Heart left ventricle (tissue), 16 donors: ENCODE measurements around the gene SLX4. TPM values are rescaled to one million over a fixed set of nuclear protein-coding genes. Genes with fewer than 3 reads are reported as not detected.

ENCODE experiments used
- ATAC-seq, 4 donors: fragments of 200-7000 bp; cut with Tn5 transposase; one replicate each; pipeline ENCODE4 v1.9.1; 2020 to 2022; ENCODE audit warnings: moderate library complexity in 4 of 4, mild to moderate bottlenecking in 3 of 4, moderate number of reproducible peaks in 1 of 4
- DNase-seq, 5 donors: peaks; one replicate each; pipeline ENCODE4 v3.0.0-alpha.2; 2020
- H3K27ac ChIP-seq, 12 donors: fragments of 200-600 bp; sonication (generic) in 4 of 12; one replicate each; pipeline versions ENCODE4 v1.5.0 to v1.8.0; 2016 to 2022; ENCODE audit warnings: mild to moderate bottlenecking in 2 of 12
- H3K27me3 ChIP-seq, 9 donors: fragments of 200-600 bp; sonication (generic) in 2 of 9; one replicate each; pipeline versions ENCODE4 v1.5.1 to v1.8.0; 2016 to 2022; ENCODE audit warnings: mild to moderate bottlenecking in 3 of 9
- H3K36me3 ChIP-seq, 9 donors: fragments of 200-600 bp; sonication (generic) in 2 of 9; one replicate each; pipeline versions ENCODE4 v1.5.0 to v1.8.0; 2018 to 2022; ENCODE audit warnings: mild to moderate bottlenecking in 2 of 9
- H3K4me1 ChIP-seq, 12 donors: fragments of 200-600 bp; sonication (generic) in 4 of 12; one replicate each; pipeline versions ENCODE4 v1.5.0 to v1.8.0; 2016 to 2022; ENCODE audit warnings: mild to moderate bottlenecking in 3 of 12
- H3K4me3 ChIP-seq, 12 donors: fragments of 200-600 bp; sonication (generic) in 4 of 12; one replicate each; pipeline versions ENCODE4 v1.5.0 to v1.8.0; 2017 to 2022; ENCODE audit warnings: mild to moderate bottlenecking in 9 of 12, moderate library complexity in 4 of 12
- H3K9me3 ChIP-seq, 12 donors: fragments of 200-600 bp; sonication (generic) in 4 of 12; one replicate each; pipeline versions ENCODE4 v1.5.0 to v1.8.0; 2016 to 2022; ENCODE audit warnings: mild to moderate bottlenecking in 1 of 12
- CTCF ChIP-seq, 12 donors: fragments of 200-600 bp; sonication (generic) in 4 of 12; IDR thresholded peaks; one replicate each; pipeline versions ENCODE4 v1.5.0 to v1.8.0; 2018 to 2022; ENCODE audit warnings: antibody characterized with exemption in 12 of 12, mild to moderate bottlenecking in 5 of 12
- POLR2A ChIP-seq, 2 donors: fragments of 450-650 bp; IDR thresholded peaks; one replicate each; pipeline ENCODE4 v1.6.1; 2017; ENCODE audit warnings: antibody characterized with exemption in 2 of 2, mild to moderate bottlenecking in 2 of 2, moderate library complexity in 2 of 2
- WGBS, 4 donors: extraction: QIAGEN DNeasy Blood & Tissue Kit in 2 of 4; methylation state at CpG; one replicate each; pipeline versions ENCODE4 v1.1.5 to v1.1.7; 2013 to 2018; 5-methylcytosine and 5-hydroxymethylcytosine counted together
- intact Hi-C, 10 donors: fragments of 100-400 bp; cut with DNase I; formaldehyde crosslinking; loops; one replicate each; pipeline versions ENCODE4 v1.11.1 to v1.14.2; 2022
- polyA plus RNA-seq, 2 donors: library from polyadenylated mRNA; stranded (reverse); fragments of 200-250 nt; gene quantifications; one replicate each; pipeline ENCODE4 v1.2.3, GENCODE V29; 2013
- total RNA-seq, 9 donors: library from RNA; depleted of rRNA in 2 of 9; stranded (reverse); fragments of >200 nt in 2 of 9; fragmentation: NEBNext Ultra II Directional in 3 of 9; extraction: Animal tissue kit (Norgen Biotek cat#: 25700) in 3 of 9; gene quantifications; one replicate each; pipeline versions ENCODE4 v1.1.0 to v1.2.4, GENCODE V29; 2016 to 2023
- donor health status: ischemic (EF 13 %, LVEDD 7.1; RV severe dilation, severe dysfunction).
- donor health status: healthy with polysubstance abuse.
- donor health status: DM: no; HTN: yes; CAD: no.
- donor health status: DM: no; HTN: no; CAD: no.
- donor health status: ischemic (EF 25% LVEDD 6.9; RV normal size, moderate dysfunction).
- donor health status: ischemic (EF 25% LVEDD 5.7; RV mildly dilated, moderate dysfunction).
- donor health status: healthy.
- donor health status: DM: yes; HTN: yes; CAD: no.
- donor health status: ischemic (EF 35%, LVEDD 5.7; RV mildly dilated, moderate dysfunction).
- donor health status: nonischemic (EF 11% LVEDD 7.7; RV severe dilation, severe dysfunction).
- donor health status: DM: yes; HTN: yes; CAD: no.
- donor health status: PGD.
- donor health status: ischemic (EF 29% LVEDD 5.4; RV normal size, mild dysfunction).
- donor health status: nonischemic (EF 23%, LVEDD 6.1; RV moderate dilation, normal function).

SLX4 gene
- total and polyA plus RNA-seq, 11 donors, result 2.0 to 4.7 (median 3.1) TPM

GRCh38 chr16:3608069-3608468 is 3.3 kb downstream of the SLX4 start:
- Histone ChIP-seq H3K9me3 (no peaks in the 10 kb centered on the region), H3K27ac (no peak overlapping the region), H3K4me3 (no peak overlapping the region), H3K36me3 (peaks cover 0 to 32% (median 13%) of the 10 kb centered on the region in 9 donors), H3K27me3 (no peaks in the 10 kb centered on the region), H3K4me1 (peaks cover 0 to 29% (median 19%) of the 10 kb centered on the region in 12 donors)
- intact Hi-C loops, result no loop called here
- 93 to 96% (median 94%) methylated on average over 5 of the region's 5 CpGs for WGBS, 4 donors
- DNase-seq (no peak), ATAC-seq (no peak)
- TF ChIP-seq CTCF (IDR thresholded peaks at IDR 0.05) (no peak), POLR2A (IDR thresholded peaks at IDR 0.05) (no peak)

GRCh38 chr16:3607634-3608033 is 3.8 kb downstream of the SLX4 start:
- WGBS, 4 donors, result 89 to 93% (median 91%) methylated on average over 2 of the region's 2 CpGs
- H3K4me3 ChIP-seq, result no peak overlapping the region
- H3K27me3 ChIP-seq, result no peaks in the 10 kb centered on the region
- no peak for TF ChIP-seq POLR2A (IDR thresholded peaks at IDR 0.05)
- TF ChIP-seq CTCF (IDR thresholded peaks at IDR 0.05), result no peak
- H3K36me3 ChIP-seq, result peaks cover 0 to 34% (median 15%) of the 10 kb centered on the region in 9 donors
- intact Hi-C loops, result no loop called here
- no peak overlapping the region for H3K27ac ChIP-seq
- no peak for DNase-seq
- peaks cover 0 to 25% (median 15%) of the 10 kb centered on the region in 12 donors for H3K4me1 ChIP-seq
- H3K9me3 ChIP-seq, result no peaks in the 10 kb centered on the region
- ATAC-seq, result no peak

- intact Hi-C loops, result no loop called here
- H3K27me3 ChIP-seq, result no peaks in the 10 kb centered on the region
- H3K4me3 ChIP-seq, result no peak overlapping the region
- no peak for ATAC-seq
- TF ChIP-seq POLR2A (IDR thresholded peaks at IDR 0.05) (no peak), CTCF (IDR thresholded peaks at IDR 0.05) (no peak)
- WGBS, 4 donors, result 91 to 95% (median 93%) methylated on average over 7 of the region's 7 CpGs
- peaks cover 0 to 20% (median 11%) of the 10 kb centered on the region in 12 donors for H3K4me1 ChIP-seq
- H3K27ac ChIP-seq, result no peak overlapping the region
- no peak for DNase-seq
- no peaks in the 10 kb centered on the region for H3K9me3 ChIP-seq
- peaks cover 0 to 39% (median 15%) of the 10 kb centered on the region in 9 donors for H3K36me3 ChIP-seq
Observed at GRCh38 chr16:3607161-3607560, 4.2 kb downstream of the SLX4 start.

- DNase-seq (no peak), ATAC-seq (no peak)
- Histone ChIP-seq H3K27ac (no peak overlapping the region), H3K9me3 (no peaks in the 10 kb centered on the region), H3K4me3 (no peak overlapping the region), H3K4me1 (peaks cover 0 to 21% (median 10%) of the 10 kb centered on the region in 12 donors), H3K27me3 (no peaks in the 10 kb centered on the region), H3K36me3 (peaks cover 0 to 46% (median 20%) of the 10 kb centered on the region in 9 donors)
- TF ChIP-seq CTCF (IDR thresholded peaks at IDR 0.05) (no peak), POLR2A (IDR thresholded peaks at IDR 0.05) (no peak)
- WGBS, 4 donors, result 75 to 83% (median 81%) methylated on average over 11 of the region's 11 CpGs
- intact Hi-C loops, result no loop called here
Observed at GRCh38 chr16:3606441-3606840, 5.0 kb downstream of the SLX4 start.
